Right renal pelvis (tissue), 4 donors: ENCODE measurements around the gene MLXIPL. TPM values are rescaled to one million over a fixed set of nuclear protein-coding genes. Genes with fewer than 3 reads are reported as not detected.
"Not testable (repeated sequence)": the region's sequence is repeated elsewhere in the genome, so short reads cannot be mapped to it uniquely, and the experiment has no call there.

Experiments used
- DNase-seq, 4 donors: peaks; one replicate each; pipeline ENCODE4 v3.0.0-alpha.2; 2013; ENCODE audit warnings: low read depth in 4 of 4, low spot score in 3 of 4, missing footprints in 1 of 4
- polyA plus RNA-seq, 4 donors: library from polyadenylated mRNA; unstranded; fragments of 120-200 nt; gene quantifications; one replicate each; pipeline ENCODE4 v1.2.1, GENCODE V29; 2013; ENCODE audit not compliant: insufficient read length in 4 of 4

Gene MLXIPL
- polyA plus RNA-seq, 4 donors, result 2.6 to 5.1 (median 4.3) TPM

GRCh38 chr7:73586911-73587310 lies 37.4 kb downstream of the MLXIPL start:
- no peak for DNase-seq

GRCh38 chr7:73585196-73585595 lies 39.1 kb downstream of the MLXIPL start:
- no peak for DNase-seq

GRCh38 chr7:73582664-73583202 lies 41.6 kb downstream of the MLXIPL start:
- DNase-seq, result no peak

- not testable (repeated sequence) for DNase-seq
Measured at GRCh38 chr7:73581006-73581405, 43.3 kb downstream of the MLXIPL start.

GRCh38 chr7:73578342-73579128 lies 45.8 kb downstream of the MLXIPL start, which contains the start of gene TBL2:
Gene TBL2, minus strand, starts transcription at chr7:73578579. Its CDS starts 30 bp downstream, at chr7:73578549.
- DNase-seq, result peak; percentile 97 to 98 (median 98)

- peak in 1 of 4 donors; percentile 28 for DNase-seq
Measured at GRCh38 chr7:73577627-73578341, 46.5 kb downstream of the MLXIPL start.

GRCh38 chr7:73573791-73574190 lies 50.5 kb downstream of the MLXIPL start:
- DNase-seq, result no peak

GRCh38 chr7:73573276-73573675 lies 51.0 kb downstream of the MLXIPL start:
- no peak for DNase-seq

- DNase-seq, result no peak
Measured at GRCh38 chr7:73572767-73573186, 51.5 kb downstream of the MLXIPL start.

- no peak for DNase-seq
Measured at GRCh38 chr7:73570977-73571376, 53.3 kb downstream of the MLXIPL start.

- no peak for DNase-seq
Measured at GRCh38 chr7:73570521-73570920, 53.8 kb downstream of the MLXIPL start.

GRCh38 chr7:73569042-73569608 lies 55.2 kb downstream of the MLXIPL start:
- DNase-seq, result no peak

GRCh38 chr7:73567846-73568685 lies 56.3 kb downstream of the MLXIPL start:
- DNase-seq, result no peak

GRCh38 chr7:73567140-73567539 lies 57.2 kb downstream of the MLXIPL start:
- DNase-seq, result no peak

GRCh38 chr7:73566431-73566830 lies 57.9 kb downstream of the MLXIPL start:
- DNase-seq, result not testable (repeated sequence)

- no peak for DNase-seq
Measured at GRCh38 chr7:73565675-73566340, 58.5 kb downstream of the MLXIPL start.

GRCh38 chr7:73560109-73560835 lies 64.0 kb downstream of the MLXIPL start:
- DNase-seq, result no peak

- peak in 3 of 4 donors; percentile 41 to 51 (median 45) for DNase-seq
Measured at GRCh38 chr7:73557397-73558257, 66.7 kb downstream of the MLXIPL start, which contains the start of gene BCL7B. Gene BCL7B, minus strand, starts transcription at chr7:73557690. Its CDS starts 112 bp downstream, at chr7:73557578.
